Transverse colon (tissue), 4 donors: ENCODE measurements around the gene LDHB. TPM values are rescaled to one million over a fixed set of nuclear protein-coding genes. Genes with fewer than 3 reads are reported as not detected.
"Not testable (repeated sequence)": the region's sequence is repeated elsewhere in the genome, so short reads cannot be mapped to it uniquely, and the experiment has no call there.

ENCODE experiments used
- DNase-seq: peaks from one replicate; pipeline ENCODE4 v3.0.0-alpha.2; 2019
- H3K27ac ChIP-seq, 4 donors: fragments of 200-600 bp; sonication (generic); 2 replicates each; pipeline ENCODE4 v1.5.1; 2016 to 2018; ENCODE audit warnings: inconsistent platforms in 4 of 4
- H3K27me3 ChIP-seq: fragments of 200-600 bp; sonication (generic); 2 replicates; pipeline ENCODE4 v1.5.1; 2017; ENCODE audit warnings: inconsistent platforms
- H3K36me3 ChIP-seq, 4 donors: fragments of 200-600 bp; sonication (generic); 2 replicates each; pipeline ENCODE4 v1.5.1; 2017 to 2019; ENCODE audit warnings: inconsistent platforms in 4 of 4
- H3K4me1 ChIP-seq, 4 donors: fragments of 200-600 bp; sonication (generic); 2 replicates each; pipeline ENCODE4 v1.5.1; 2017 to 2020; ENCODE audit warnings: inconsistent platforms in 4 of 4
- H3K4me3 ChIP-seq, 4 donors: fragments of 200-600 bp; sonication (generic); 1 replicate in 1 of 4; 2 replicates in 3 of 4; pipeline versions ENCODE4 v1.5.1 to v1.6.1; 2017 to 2019; ENCODE audit warnings: inconsistent platforms in 4 of 4
- H3K9me3 ChIP-seq, 2 donors: fragments of 200-600 bp; sonication (generic); 2 replicates each; pipeline ENCODE4 v1.5.1; 2017 to 2019; ENCODE audit warnings: inconsistent platforms in 2 of 2
- EP300 ChIP-seq: sonication (generic); formaldehyde crosslinking; IDR thresholded peaks from one replicate; pipeline ENCODE4 v1.6.1; 2017; ENCODE audit warnings: antibody characterized with exemption, low read depth
- POLR2A ChIP-seq: fragments of 450-650 bp; IDR thresholded peaks from one replicate; pipeline ENCODE4 v1.6.1; 2016; ENCODE audit warnings: antibody characterized with exemption, mild to moderate bottlenecking, moderate library complexity
- POLR2AphosphoS5 ChIP-seq, 3 donors: sonication (generic); formaldehyde crosslinking; IDR thresholded peaks; one replicate each; pipeline ENCODE4 v1.6.1; 2016; ENCODE audit warnings: antibody characterized with exemption in 3 of 3
- WGBS, 2 donors: methylation state at CpG; one replicate each; pipeline ENCODE4 v1.1.5; 2018; ENCODE audit warnings: low coverage in 1 of 2; 5-methylcytosine and 5-hydroxymethylcytosine counted together
- in situ Hi-C, 4 donors: fragments of 200-750 bp; cut with MboI; loops; one replicate each; pipeline versions ENCODE4 v1.15.0 to v1.15.1; 2017; ENCODE audit warnings: low sequenced_read_pairs in 3 of 4, low pct_ligation_motif_present in 1 of 4, low pct_unique_long_range_greater_than_20kb in 1 of 4
- intact Hi-C: fragments of 100-400 bp; cut with DNase I; formaldehyde crosslinking; loops from one replicate; pipeline ENCODE4 v1.15.1; 2023; ENCODE audit warnings: low total_unique reads
- total RNA-seq, 4 donors: library from RNA; depleted of rRNA; stranded (reverse); fragments of >200 nt; gene quantifications; one replicate each; pipeline ENCODE4 v1.1.0, GENCODE V29; 2016
- TF ChIP-seq, protein P1 (sequence below), 5 experiments: fragments of 200-600 bp in 3 of 5; fragments of 450-650 bp in 2 of 5; sonication (generic) in 3 of 5; IDR thresholded peaks; 1 replicate in 2 of 5; 2 replicates in 3 of 5; pipeline ENCODE4 v1.5.1; 2016 to 2017; ENCODE audit warnings: antibody characterized with exemption in 5 of 5, inconsistent platforms in 3 of 5, mild to moderate bottlenecking in 2 of 5, moderate library complexity in 1 of 5

LDHB gene
- total RNA-seq, 4 donors from 2014 or later = 68.1 to 145 (median 118) TPM

DNA sequence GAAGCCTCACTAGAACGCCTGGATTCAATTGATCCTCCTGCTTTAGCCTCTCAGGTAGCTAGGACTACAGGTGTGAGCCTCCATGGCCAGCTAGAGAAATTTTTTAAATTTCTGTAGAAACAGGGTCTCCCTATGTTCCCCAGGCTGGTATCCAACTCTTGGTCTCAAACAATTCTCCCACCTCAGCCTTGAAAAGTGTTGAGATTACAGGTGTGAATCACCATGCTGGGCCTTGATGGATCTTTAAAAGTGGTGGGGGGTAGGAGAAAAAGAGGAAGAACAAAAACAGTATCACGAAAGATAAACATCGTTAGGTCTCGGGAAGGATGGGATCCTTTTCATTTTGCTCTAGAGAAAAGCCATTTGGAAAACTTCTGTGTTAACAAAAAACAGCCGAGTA lies 57.4 kb downstream of the LDHB start:
- in situ Hi-C loops = no loop called here
- Histone ChIP-seq H3K4me1 (no peaks in the 10 kb centered on the region), H3K36me3 (no peaks in the 10 kb centered on the region), H3K27ac (no peak overlapping the region), H3K4me3 (no peak overlapping the region), H3K9me3 (no peaks in the 10 kb centered on the region), H3K27me3 (no peaks in the 10 kb centered on the region)
- TF ChIP-seq, protein P1, sequence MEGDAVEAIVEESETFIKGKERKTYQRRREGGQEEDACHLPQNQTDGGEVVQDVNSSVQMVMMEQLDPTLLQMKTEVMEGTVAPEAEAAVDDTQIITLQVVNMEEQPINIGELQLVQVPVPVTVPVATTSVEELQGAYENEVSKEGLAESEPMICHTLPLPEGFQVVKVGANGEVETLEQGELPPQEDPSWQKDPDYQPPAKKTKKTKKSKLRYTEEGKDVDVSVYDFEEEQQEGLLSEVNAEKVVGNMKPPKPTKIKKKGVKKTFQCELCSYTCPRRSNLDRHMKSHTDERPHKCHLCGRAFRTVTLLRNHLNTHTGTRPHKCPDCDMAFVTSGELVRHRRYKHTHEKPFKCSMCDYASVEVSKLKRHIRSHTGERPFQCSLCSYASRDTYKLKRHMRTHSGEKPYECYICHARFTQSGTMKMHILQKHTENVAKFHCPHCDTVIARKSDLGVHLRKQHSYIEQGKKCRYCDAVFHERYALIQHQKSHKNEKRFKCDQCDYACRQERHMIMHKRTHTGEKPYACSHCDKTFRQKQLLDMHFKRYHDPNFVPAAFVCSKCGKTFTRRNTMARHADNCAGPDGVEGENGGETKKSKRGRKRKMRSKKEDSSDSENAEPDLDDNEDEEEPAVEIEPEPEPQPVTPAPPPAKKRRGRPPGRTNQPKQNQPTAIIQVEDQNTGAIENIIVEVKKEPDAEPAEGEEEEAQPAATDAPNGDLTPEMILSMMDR (IDR thresholded peaks at IDR 0.05) = no peak
- TF ChIP-seq POLR2AphosphoS5 (IDR thresholded peaks at IDR 0.05) = no peak
- TF ChIP-seq EP300 = no peak
- no peak for TF ChIP-seq POLR2A
- intact Hi-C loops = no loop called here
- no peak for DNase-seq
- 77 to 83% methylated on average over 4 to 5 of the region's 5 CpGs for WGBS, 2 donors

DNA sequence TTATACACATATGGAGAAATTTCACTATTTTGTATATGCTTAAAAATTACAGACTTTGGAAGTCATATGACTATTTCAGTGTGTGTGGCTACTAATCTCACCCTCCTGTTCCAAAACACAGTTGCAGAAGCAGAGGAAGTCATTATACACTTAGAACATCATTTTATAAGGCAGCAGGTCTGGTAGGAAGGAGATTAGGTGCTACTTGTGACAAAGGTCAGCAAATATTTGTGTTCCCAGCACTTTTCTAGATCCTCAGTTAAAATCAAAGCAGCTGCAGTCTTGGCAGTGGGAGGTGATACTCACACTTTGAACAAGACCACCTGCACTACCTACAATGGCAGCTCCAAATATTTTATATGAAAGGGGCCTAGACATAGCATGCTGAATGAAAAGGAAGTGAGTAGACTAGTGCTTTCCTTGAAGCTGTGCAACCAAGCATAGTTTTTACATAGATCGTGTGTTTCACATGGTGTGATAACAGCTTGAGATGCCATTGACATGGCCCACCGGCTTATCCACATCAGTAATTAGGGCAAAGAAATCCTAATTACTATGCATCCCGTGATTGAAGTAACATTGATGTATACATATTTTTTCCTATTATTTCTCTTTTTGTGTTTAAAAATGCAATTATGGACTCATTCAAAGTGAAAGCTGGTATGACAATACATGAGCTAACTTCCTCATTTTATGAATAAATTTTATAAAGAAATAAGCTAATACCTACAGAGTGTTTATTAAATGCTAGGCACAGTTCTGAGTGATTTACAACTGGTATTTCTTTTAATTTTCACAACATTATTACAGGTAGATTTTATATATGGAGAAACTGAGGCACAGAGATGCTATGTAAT lies 58.3 kb downstream of the LDHB start:
- in situ Hi-C loops = no loop called here
- TF ChIP-seq POLR2A (no peak), POLR2AphosphoS5 (IDR thresholded peaks at IDR 0.05) (no peak), EP300 (no peak)
- TF ChIP-seq, protein P1 (IDR thresholded peaks at IDR 0.05) = no peak
- Histone ChIP-seq H3K4me3 (no peak overlapping the region), H3K27me3 (no peaks in the 10 kb centered on the region), H3K27ac (no peak overlapping the region), H3K36me3 (no peaks in the 10 kb centered on the region), H3K9me3 (no peaks in the 10 kb centered on the region), H3K4me1 (no peaks in the 10 kb centered on the region)
- 75 to 86% methylated on average over 3 of the region's 3 CpGs for WGBS, 2 donors
- no peak for DNase-seq
- intact Hi-C loops = no loop called here

DNA sequence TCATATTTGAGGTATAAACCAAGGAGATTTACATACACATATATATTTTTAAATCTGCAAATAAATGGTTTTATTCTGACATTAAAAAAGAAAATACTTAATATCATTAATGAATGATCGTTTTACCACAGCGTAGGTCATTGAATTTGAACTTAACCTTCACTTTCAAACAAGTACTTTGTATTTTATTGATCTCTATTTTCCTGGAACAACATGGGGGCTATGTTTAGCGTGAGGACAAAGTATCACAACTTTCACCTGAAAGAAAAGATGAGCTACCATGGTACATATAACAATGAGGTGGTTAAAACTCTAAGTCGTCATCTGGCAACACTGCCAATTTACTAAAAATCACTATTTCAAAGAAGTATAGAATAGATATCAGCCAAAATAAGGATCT lies 59.0 kb downstream of the LDHB start:
- TF ChIP-seq EP300 (no peak), POLR2A (no peak), POLR2AphosphoS5 (IDR thresholded peaks at IDR 0.05) (no peak)
- TF ChIP-seq, protein P1 (IDR thresholded peaks at IDR 0.05) = no peak
- Histone ChIP-seq H3K36me3 (no peaks in the 10 kb centered on the region), H3K9me3 (no peaks in the 10 kb centered on the region), H3K27me3 (no peaks in the 10 kb centered on the region), H3K27ac (no peak overlapping the region), H3K4me3 (no peak overlapping the region), H3K4me1 (no peaks in the 10 kb centered on the region)
- 91 to 94% methylated on average over 4 of the region's 4 CpGs for WGBS, 2 donors
- intact Hi-C loops (no loop called here), in situ Hi-C loops (no loop called here)
- DNase-seq = no peak

DNA sequence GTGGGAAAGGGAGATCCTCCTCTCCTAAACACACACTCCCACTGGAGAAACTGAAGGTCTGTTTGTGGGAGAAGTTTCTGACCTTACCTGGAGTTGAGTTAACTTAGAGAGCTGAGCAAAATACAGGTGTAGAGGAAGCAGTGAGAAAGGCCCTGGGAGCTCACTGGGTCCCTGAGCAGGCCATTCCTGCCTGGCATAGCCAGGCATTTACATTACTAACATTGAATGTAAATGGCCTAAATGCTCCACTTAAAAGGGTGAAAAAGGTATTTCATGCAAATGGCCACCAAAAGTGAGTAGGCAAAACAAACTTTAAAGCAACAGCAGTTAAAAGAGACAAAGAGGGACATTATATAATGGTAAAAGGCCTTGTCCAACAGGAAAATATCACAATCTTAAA lies 62.3 kb downstream of the LDHB start:
- H3K36me3 ChIP-seq, DNase-seq, intact Hi-C loops, H3K4me3 ChIP-seq, H3K27me3 ChIP-seq, H3K27ac ChIP-seq, H3K9me3 ChIP-seq, H3K4me1 ChIP-seq, in situ Hi-C loops: not testable (repeated sequence)

DNA sequence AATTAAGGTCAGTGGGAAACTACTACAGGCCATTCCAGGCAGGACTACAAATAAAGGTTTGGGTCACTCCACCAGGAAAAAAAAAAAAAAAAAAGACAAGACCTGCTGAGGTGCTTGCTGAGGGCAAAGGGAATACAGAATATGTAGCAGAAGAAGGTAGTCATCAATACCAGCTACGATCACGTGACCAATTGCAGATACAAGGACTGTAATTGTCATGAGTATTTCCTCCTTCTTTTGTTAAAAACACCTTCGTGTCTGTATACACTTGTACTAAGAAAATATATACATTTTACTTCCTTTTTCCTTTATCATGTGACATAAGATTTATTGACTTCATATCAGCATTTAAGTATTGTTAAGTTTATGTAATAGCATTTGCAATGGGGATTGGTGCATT lies 72.2 kb downstream of the LDHB start:
- in situ Hi-C loops (no loop called here), intact Hi-C loops (no loop called here)
- no peaks in the 10 kb centered on the region for H3K4me1 ChIP-seq
- no peaks in the 10 kb centered on the region for H3K27me3 ChIP-seq
- no peaks in the 10 kb centered on the region for H3K9me3 ChIP-seq
- WGBS, 2 donors = 48 to 68% methylated on average over 3 of the region's 3 CpGs
- no peak for TF ChIP-seq POLR2AphosphoS5 (IDR thresholded peaks at IDR 0.05)
- TF ChIP-seq, protein P1 (IDR thresholded peaks at IDR 0.05) = no peak
- TF ChIP-seq EP300 = no peak
- H3K27ac ChIP-seq = no peak overlapping the region
- no peak for DNase-seq
- H3K36me3 ChIP-seq = no peaks in the 10 kb centered on the region
- H3K4me3 ChIP-seq = no peak overlapping the region
